Astrocyte of the spinal cord (primary cell): ENCODE results near the gene ASCL4.
"Not testable (repeated sequence)": the region's sequence is repeated elsewhere in the genome, so short reads cannot be mapped to it uniquely, and the experiment has no call there.

Experiments used
- DNase-seq: peaks from one replicate; pipeline ENCODE4 v3.0.0; 2011; ENCODE audit warnings: low read depth, low spot score
- H3K4me3 ChIP-seq: 2 replicates; pipeline ENCODE4 v1.5.1; 2011; ENCODE audit warnings: low read depth, mild to moderate bottlenecking, low read length, moderate library complexity
- CTCF ChIP-seq: IDR thresholded peaks from 2 replicates; pipeline ENCODE4 v1.5.1; 2012; ENCODE audit warnings: low read depth, mild to moderate bottlenecking, low read length, inconsistent platforms
- in situ Hi-C: cut with HindIII; loops from 2 replicates; pipeline ENCODE4 v1.10.0; 2017; ENCODE audit warnings: low sequenced_read_pairs

ASCL4 gene

GRCh38 chr12:107774349-107775029, at the start of gene ASCL4:
Gene ASCL4 (plus strand): TSS chr12:107774704. CDS start chr12:107775219, 515 bp downstream.
- in situ Hi-C loops = no loop called here
- no peak for DNase-seq
- TF ChIP-seq CTCF = no peak
- H3K4me3 ChIP-seq = no peak within 1 kb of the TSS

- in situ Hi-C loops, DNase-seq, H3K4me3 ChIP-seq: not testable (repeated sequence)
Observed at GRCh38 chr12:107727327-107727726, 47.2 kb upstream of the ASCL4 start.

- H3K4me3 ChIP-seq, in situ Hi-C loops, DNase-seq: not testable (repeated sequence)
Observed at GRCh38 chr12:107727742-107728141, 46.8 kb upstream of the ASCL4 start.

GRCh38 chr12:107730618-107731341, 43.7 kb upstream of the ASCL4 start:
- in situ Hi-C loops = no loop called here
- no peak overlapping the region for H3K4me3 ChIP-seq
- no peak for DNase-seq
- no peak for TF ChIP-seq CTCF

- H3K4me3 ChIP-seq = no peak overlapping the region
- DNase-seq = no peak
- no peak for TF ChIP-seq CTCF
- in situ Hi-C loops = no loop called here
Observed at GRCh38 chr12:107731366-107731765, 43.1 kb upstream of the ASCL4 start.

- in situ Hi-C loops = no loop called here
- TF ChIP-seq CTCF = no peak
- H3K4me3 ChIP-seq = no peak overlapping the region
- DNase-seq = no peak
Observed at GRCh38 chr12:107732365-107732764, 42.1 kb upstream of the ASCL4 start.

- in situ Hi-C loops = no loop called here
- no peak overlapping the region for H3K4me3 ChIP-seq
- DNase-seq = no peak
- no peak for TF ChIP-seq CTCF
Observed at GRCh38 chr12:107734139-107734538, 40.4 kb upstream of the ASCL4 start.
